B cell (primary cell): ENCODE results near the gene KRT84. TPM values are rescaled to one million over a fixed set of nuclear protein-coding genes. Genes with fewer than 3 reads are reported as not detected.

Experiments
- ATAC-seq: fragments of 200-7000 bp; cut with Tn5 transposase; one replicate; pipeline ENCODE4 v1.10.0; 2021; ENCODE audit warnings: low read depth, mild to moderate bottlenecking, moderate number of reproducible peaks, moderate library complexity
- CTCF ChIA-PET: fragments of 350-600 bp; sonication (Branson Sonifier 250); formaldehyde crosslinking; loops from one replicate; lab custom pipeline; 2021; ENCODE audit warnings: antibody characterized with exemption, inconsistent platforms; lab: Charles Lee
- POLR2A ChIA-PET: fragments of 350-600 bp; sonication (Branson Sonifier 250); formaldehyde crosslinking; loops from one replicate; lab custom pipeline; 2021; ENCODE audit warnings: antibody characterized with exemption; lab: Charles Lee
- DNase-seq: peaks from one replicate; pipeline ENCODE4 v3.0.0; 2013
- H2AFZ ChIP-seq: 2 replicates; pipeline ENCODE4 v1.6.1; 2012; ENCODE audit warnings: mild to moderate bottlenecking, low read depth, low read length; ENCODE audit not compliant: insufficient read depth, poor library complexity, severe bottlenecking
- H3K27ac ChIP-seq, 2 donors: 1 replicate in 1 of 2; 2 replicates in 1 of 2; pipeline ENCODE4 v1.5.1; 2012 to 2013; ENCODE audit warnings: low read length in 2 of 2, mild to moderate bottlenecking in 2 of 2, moderate library complexity in 1 of 2
- H3K27me3 ChIP-seq, 4 experiments: fragments of 200-600 bp in 1 of 4; sonication (generic) in 1 of 4; replicated peaks in 1 of 4; 1 replicate in 2 of 4; 2 replicates in 2 of 4; pipeline versions ENCODE4 v1.6.1 to v1.7.0; 2013 to 2016; ENCODE audit warnings: low read length in 3 of 4, mild to moderate bottlenecking in 2 of 4, mixed read lengths in 1 of 4, moderate library complexity in 1 of 4; ENCODE audit not compliant: insufficient read depth in 4 of 4, control insufficient read depth in 3 of 4; ENCODE audit errors: control extremely low read depth in 1 of 4
- H3K36me3 ChIP-seq, 2 experiments: replicated peaks in 1 of 2; 1 replicate in 1 of 2; 2 replicates in 1 of 2; pipeline versions ENCODE4 v1.6.1 to v1.7.1; 2013; ENCODE audit warnings: low read length in 1 of 2; ENCODE audit not compliant: insufficient read depth in 2 of 2, control insufficient read depth in 1 of 2; ENCODE audit errors: control extremely low read depth in 1 of 2, extremely low read depth in 1 of 2
- H3K4me1 ChIP-seq, 2 donors: fragments of 200-600 bp in 1 of 2; sonication (generic) in 1 of 2; 1 replicate in 1 of 2; 2 replicates in 1 of 2; pipeline versions ENCODE4 v1.5.1 to v1.6.1; 2013 to 2017; ENCODE audit warnings: low read length in 2 of 2; ENCODE audit not compliant: control insufficient read depth in 2 of 2, insufficient read depth in 2 of 2
- H3K4me2 ChIP-seq: replicated peaks from 2 replicates; pipeline ENCODE3; 2012; ENCODE audit warnings: mild to moderate bottlenecking, low read depth, low read length; ENCODE audit not compliant: poor library complexity, severe bottlenecking
- H3K4me3 ChIP-seq, 5 experiments: fragments of 200-600 bp in 1 of 5; sonication (generic) in 1 of 5; 1 replicate in 3 of 5; 2 replicates in 2 of 5; pipeline versions ENCODE4 v1.5.1 to v1.7.0; 2011 to 2016; ENCODE audit warnings: low read length in 4 of 5, mild to moderate bottlenecking in 4 of 5, low read depth in 2 of 5, control low read depth in 1 of 5, moderate library complexity in 1 of 5; ENCODE audit not compliant: insufficient read depth in 1 of 5; ENCODE audit errors: control extremely low read depth in 1 of 5, extremely low read depth in 1 of 5
- H3K79me2 ChIP-seq: fragments of 200-600 bp; sonication (generic); one replicate; pipeline ENCODE4 v1.6.0; 2016; ENCODE audit warnings: low read length; ENCODE audit not compliant: control insufficient read depth, insufficient read depth
- H3K9ac ChIP-seq: fragments of 200-600 bp; sonication (generic); 2 replicates; pipeline ENCODE4 v1.6.1; 2017; ENCODE audit warnings: mild to moderate bottlenecking, low read length, moderate library complexity
- H3K9me3 ChIP-seq, 3 donors: one replicate each; pipeline versions ENCODE4 v1.6.1 to v1.7.1; 2013; ENCODE audit warnings: low read length in 2 of 3; ENCODE audit not compliant: control insufficient read depth in 2 of 3, insufficient read depth in 1 of 3; ENCODE audit errors: control extremely low read depth in 1 of 3
- H4K20me1 ChIP-seq: 2 replicates; pipeline ENCODE4 v1.6.0; 2012; ENCODE audit warnings: mild to moderate bottlenecking, low read length; ENCODE audit not compliant: insufficient read depth, control insufficient read depth, poor library complexity, severe bottlenecking
- H3K27ac Mint-ChIP-seq: one replicate; pipeline ENCODE4 v1.8.0; 2021; ENCODE audit warnings: mixed read lengths
- H3K27me3 Mint-ChIP-seq: one replicate; pipeline ENCODE4 v1.8.0; 2021; ENCODE audit warnings: mixed read lengths
- H3K4me1 Mint-ChIP-seq: one replicate; pipeline ENCODE4 v1.8.0; 2021; ENCODE audit warnings: mixed read lengths
- H3K4me3 Mint-ChIP-seq: one replicate; pipeline ENCODE4 v1.8.0; 2021; ENCODE audit warnings: mixed read lengths
- H3K9me3 Mint-ChIP-seq: one replicate; pipeline ENCODE4 v1.8.0; 2022; ENCODE audit warnings: mixed read lengths; ENCODE audit not compliant: insufficient read depth
- EZH2 ChIP-seq: IDR thresholded peaks from 2 replicates; pipeline ENCODE4 v1.6.1; 2012; ENCODE audit warnings: borderline replicate concordance, low read depth, mild to moderate bottlenecking, moderate library complexity, low read length; ENCODE audit not compliant: insufficient read depth, poor library complexity, severe bottlenecking
- WGBS: methylation state at CpG from one replicate; pipeline ENCODE4 v1.1.5; 2013; ENCODE audit warnings: missing lambda C conversion rate; ENCODE audit not compliant: insufficient coverage; 5-methylcytosine and 5-hydroxymethylcytosine counted together
- intact Hi-C: fragments of 100-400 bp; cut with micrococcal nuclease; formaldehyde crosslinking; loops from one replicate; pipeline ENCODE4 v1.10.0; 2022
- polyA plus RNA-seq: library from polyadenylated mRNA; depleted of rRNA; stranded (reverse); fragments of >200 nt; gene quantifications from 2 replicates; pipeline ENCODE4 v1.2.3, GENCODE V29; 2012
- total RNA-seq, 2 donors: library from RNA; stranded (reverse); fragments of 120-200 nt in 1 of 2; gene quantifications; 1 replicate in 1 of 2; 2 replicates in 1 of 2; pipeline versions ENCODE4 v1.2.3 to v1.2.4, GENCODE V29; 2013 to 2022
- TF ChIP-seq, protein P1 (sequence below): fragments of 200-600 bp; IDR thresholded peaks from one replicate; pipeline ENCODE4 v1.8.0; 2022; ENCODE audit warnings: antibody characterized with exemption, mild to moderate bottlenecking

The KRT84 gene
- total and polyA plus RNA-seq, 2 donors (not counting 1 experiment from before 2014, with no cell fraction given) = not detected

- no peaks in the 10 kb centered on the region for H3K9me3 ChIP-seq
- H3K4me2 ChIP-seq = no peak overlapping the region
- no peak for TF ChIP-seq EZH2
- TF ChIP-seq, protein P1, sequence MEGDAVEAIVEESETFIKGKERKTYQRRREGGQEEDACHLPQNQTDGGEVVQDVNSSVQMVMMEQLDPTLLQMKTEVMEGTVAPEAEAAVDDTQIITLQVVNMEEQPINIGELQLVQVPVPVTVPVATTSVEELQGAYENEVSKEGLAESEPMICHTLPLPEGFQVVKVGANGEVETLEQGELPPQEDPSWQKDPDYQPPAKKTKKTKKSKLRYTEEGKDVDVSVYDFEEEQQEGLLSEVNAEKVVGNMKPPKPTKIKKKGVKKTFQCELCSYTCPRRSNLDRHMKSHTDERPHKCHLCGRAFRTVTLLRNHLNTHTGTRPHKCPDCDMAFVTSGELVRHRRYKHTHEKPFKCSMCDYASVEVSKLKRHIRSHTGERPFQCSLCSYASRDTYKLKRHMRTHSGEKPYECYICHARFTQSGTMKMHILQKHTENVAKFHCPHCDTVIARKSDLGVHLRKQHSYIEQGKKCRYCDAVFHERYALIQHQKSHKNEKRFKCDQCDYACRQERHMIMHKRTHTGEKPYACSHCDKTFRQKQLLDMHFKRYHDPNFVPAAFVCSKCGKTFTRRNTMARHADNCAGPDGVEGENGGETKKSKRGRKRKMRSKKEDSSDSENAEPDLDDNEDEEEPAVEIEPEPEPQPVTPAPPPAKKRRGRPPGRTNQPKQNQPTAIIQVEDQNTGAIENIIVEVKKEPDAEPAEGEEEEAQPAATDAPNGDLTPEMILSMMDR = no peak
- Mint-ChIP-seq H3K4me1 (peaks cover 5% of the 10 kb centered on the region), H3K27ac (no peak overlapping the region), H3K27me3 (peaks cover 34% of the 10 kb centered on the region), H3K9me3 (no peaks in the 10 kb centered on the region), H3K4me3 (no peak overlapping the region)
- 60% methylated on average over 1 of the region's 6 CpGs for WGBS
- no peaks in the 10 kb centered on the region for H3K36me3 ChIP-seq
- H3K9ac ChIP-seq = no peak overlapping the region
- H4K20me1 ChIP-seq = no peaks in the 10 kb centered on the region
- peaks cover 0 to 4% of the 10 kb centered on the region in 2 donors for H3K4me1 ChIP-seq
- peaks cover 0 to 11% (median 1%) of the 10 kb centered on the region in 4 experiments for H3K27me3 ChIP-seq
- DNase-seq (no peak), ATAC-seq (no peak)
- no peak overlapping the region for H3K27ac ChIP-seq
- H2AFZ ChIP-seq = no peak overlapping the region
- ChIA-PET POLR2A (no interaction called here), CTCF (interaction anchor here (1.3 kb wide), 1 partner anchor 11 kb away, joined by 3 read pairs; no protein-coding TSS in a partner anchor)
- intact Hi-C loops = no loop called here
- no peak overlapping the region for H3K4me3 ChIP-seq
- H3K79me2 ChIP-seq = no peaks in the 10 kb centered on the region
These were observed 5.9 kb downstream of the KRT84 start for GRCh38 chr12:52379536-52379935.

DNA sequence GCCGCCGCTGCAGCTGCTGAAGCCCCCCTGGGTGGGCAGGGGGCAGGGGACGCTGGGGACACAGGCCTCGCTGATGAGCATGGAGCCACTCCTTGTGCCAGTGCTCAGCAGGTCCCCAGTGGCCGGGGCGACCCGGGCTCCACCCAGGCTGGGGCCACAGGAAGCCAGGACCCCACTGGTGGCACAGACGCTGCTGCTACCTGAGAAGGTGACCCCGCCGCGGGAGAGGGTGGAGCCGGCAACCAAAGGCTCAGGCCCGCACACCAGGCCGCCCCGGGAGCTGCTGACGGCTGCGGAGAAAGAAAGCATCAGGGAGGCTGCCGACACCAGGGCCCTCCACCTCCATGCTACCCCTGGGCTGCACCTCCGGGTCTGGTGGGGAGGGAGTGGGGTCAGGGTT lies 7.4 kb downstream of the KRT84 start:
- no peaks in the 10 kb centered on the region for H3K36me3 ChIP-seq
- no peak for TF ChIP-seq EZH2
- TF ChIP-seq, protein P1 = no peak
- H3K27me3 ChIP-seq = peaks cover 0 to 7% (median 1%) of the 10 kb centered on the region in 4 experiments
- no peak overlapping the region for H2AFZ ChIP-seq
- no peak overlapping the region for H3K27ac ChIP-seq
- Mint-ChIP-seq H3K9me3 (no peaks in the 10 kb centered on the region), H3K4me1 (peaks cover 5% of the 10 kb centered on the region), H3K27me3 (peaks cover 35% of the 10 kb centered on the region), H3K27ac (no peak overlapping the region), H3K4me3 (no peak overlapping the region)
- H3K4me1 ChIP-seq = peaks cover 0 to 4% of the 10 kb centered on the region in 2 donors
- WGBS = 87% methylated on average over 11 of the region's 19 CpGs
- intact Hi-C loops = no loop called here
- no peak for DNase-seq
- H3K4me3 ChIP-seq = no peak overlapping the region
- no peaks in the 10 kb centered on the region for H3K79me2 ChIP-seq
- H4K20me1 ChIP-seq = no peaks in the 10 kb centered on the region
- POLR2A ChIA-PET = no interaction called here
- no peaks in the 10 kb centered on the region for H3K9me3 ChIP-seq
- no peak overlapping the region for H3K9ac ChIP-seq
- ATAC-seq = no peak
- CTCF ChIA-PET = no interaction called here
- no peak overlapping the region for H3K4me2 ChIP-seq
